ENCODE measurements around the gene CYTH4. TPM values are rescaled to one million over a fixed set of nuclear protein-coding genes. Genes with fewer than 3 reads are reported as not detected.
"Not testable (repeated sequence)": the region's sequence is repeated elsewhere in the genome, so short reads cannot be mapped to it uniquely, and the experiment has no call there.

Gene CYTH4
- 0.22 TPM in 1 of 2 replicates, not detected in the other for total RNA-seq (2022)
- percentile 6 among the genes with signal in this experiment for Bru-seq, nascent RNA
- BruChase-seq, experiment 1, labeled RNA remaining after a 6-hour chase: not detected
- percentile 7 among the genes with signal in this experiment for BruChase-seq, experiment 2, labeled RNA remaining after a 2-hour chase
- long read RNA-seq: 0 reads

- Mint-ChIP-seq H3K4me1 (ENCODE audit: insufficient read depth, unreplicated experiment) (peaks cover 12% of the 10 kb centered on the region), H3K9me3 (ENCODE audit: unreplicated experiment) (no peaks in the 10 kb centered on the region), H3K27ac (ENCODE audit: low read depth, unreplicated experiment) (no peak within 1 kb of the TSS), H3K4me3 (ENCODE audit: unreplicated experiment) (no peak within 1 kb of the TSS), H3K36me3 (ENCODE audit: insufficient read depth, unreplicated experiment) (peaks cover 4% of the 10 kb centered on the region), H3K27me3 (ENCODE audit: insufficient read depth, unreplicated experiment) (peaks cover 25% of the 10 kb centered on the region)
- ChIA-PET POLR2A (no interaction called here), CTCF (interaction anchor here (0.7 kb wide), 1 partner anchor 28 kb away, joined by 4 read pairs; no protein-coding TSS in a partner anchor)
- no TSS peak for BruUV-seq (replicated peaks)
- no peak for DNase-seq (ENCODE audit: unreplicated experiment)
- intact Hi-C loops (cut with micrococcal nuclease): no loop called here
- TF ChIP-seq CTCF (IDR thresholded peaks at IDR 0.05; ENCODE audit: unreplicated experiment): no peak
These were observed at the start of gene CYTH4 for GRCh38 chr22:37282385-37282677. TSS of gene CYTH4 (plus strand) at chr22:37282508. CDS start at chr22:37282570, 62 bp downstream.

- H3K4me3 Mint-ChIP-seq (ENCODE audit: unreplicated experiment); intact Hi-C loops (cut with micrococcal nuclease); H3K27ac Mint-ChIP-seq (ENCODE audit: low read depth, unreplicated experiment); DNase-seq (ENCODE audit: unreplicated experiment); H3K27me3 Mint-ChIP-seq (ENCODE audit: insufficient read depth, unreplicated experiment); BruUV-seq (replicated peaks); H3K9me3 Mint-ChIP-seq (ENCODE audit: unreplicated experiment); POLR2A ChIA-PET: not testable (repeated sequence)
- CTCF ChIA-PET: interaction anchor here (0.6 to 1.1 kb wide), 2 partner anchors 26 to 27 kb away, joined by 4 read pairs; no protein-coding TSS in a partner anchor
- Mint-ChIP-seq H3K36me3 (ENCODE audit: insufficient read depth, unreplicated experiment) (peaks cover 14% of the 10 kb centered on the region), H3K4me1 (ENCODE audit: insufficient read depth, unreplicated experiment) (peaks cover 23% of the 10 kb centered on the region)
These were observed 48.9 kb upstream of the CYTH4 start for GRCh38 chr22:37233371-37233750.

GRCh38 chr22:37233751-37234631 lies 48.3 kb upstream of the CYTH4 start:
- no peaks in the 10 kb centered on the region for H3K27me3 Mint-ChIP-seq (ENCODE audit: insufficient read depth, unreplicated experiment)
- TF ChIP-seq CTCF (IDR thresholded peaks at IDR 0.05; ENCODE audit: unreplicated experiment): no peak
- no TSS peak for BruUV-seq (replicated peaks)
- ChIA-PET CTCF (no interaction called here), POLR2A (no interaction called here)
- intact Hi-C loops (cut with micrococcal nuclease): no loop called here
- H3K4me3 Mint-ChIP-seq (ENCODE audit: unreplicated experiment): no peak overlapping the region
- no peak overlapping the region for H3K27ac Mint-ChIP-seq (ENCODE audit: low read depth, unreplicated experiment)
- DNase-seq (ENCODE audit: unreplicated experiment): no peak
- no peaks in the 10 kb centered on the region for H3K9me3 Mint-ChIP-seq (ENCODE audit: unreplicated experiment)
- H3K4me1 Mint-ChIP-seq (ENCODE audit: insufficient read depth, unreplicated experiment): peaks cover 17% of the 10 kb centered on the region
- peaks cover 14% of the 10 kb centered on the region for H3K36me3 Mint-ChIP-seq (ENCODE audit: insufficient read depth, unreplicated experiment)

GRCh38 chr22:37234736-37235711 lies 47.3 kb upstream of the CYTH4 start:
- Mint-ChIP-seq H3K27me3 (ENCODE audit: insufficient read depth, unreplicated experiment) (no peaks in the 10 kb centered on the region), H3K36me3 (ENCODE audit: insufficient read depth, unreplicated experiment) (peaks cover 14% of the 10 kb centered on the region), H3K4me1 (ENCODE audit: insufficient read depth, unreplicated experiment) (peaks cover 7% of the 10 kb centered on the region), H3K4me3 (ENCODE audit: unreplicated experiment) (no peak overlapping the region), H3K27ac (ENCODE audit: low read depth, unreplicated experiment) (no peak overlapping the region), H3K9me3 (ENCODE audit: unreplicated experiment) (no peaks in the 10 kb centered on the region)
- ChIA-PET CTCF (no interaction called here), POLR2A (no interaction called here)
- no peak for TF ChIP-seq CTCF (IDR thresholded peaks at IDR 0.05; ENCODE audit: unreplicated experiment)
- no peak for DNase-seq (ENCODE audit: unreplicated experiment)
- intact Hi-C loops (cut with micrococcal nuclease): no loop called here
- BruUV-seq (replicated peaks): no TSS peak
